ENCODE measurements around the gene STX17. TPM values are rescaled to one million over a fixed set of nuclear protein-coding genes. Genes with fewer than 3 reads are reported as not detected.
"Not testable (repeated sequence)": the region's sequence is repeated elsewhere in the genome, so short reads cannot be mapped to it uniquely, and the experiment has no call there.

The STX17 gene
- total RNA-seq, result 10 to 100 TPM; 24.3 to 43.1 (median 33.7) TPM

GRCh38 chr9:99906403-99907207 lies at the start of gene STX17:
TSS of gene STX17 (plus strand) at chr9:99906654. CDS start at chr9:99915240, 8,586 bp downstream.
- Histone ChIP-seq H3K9me3 (no peaks in the 10 kb centered on the region), H3K4me3 (peak within 1 kb of the TSS; percentile 62 to 92 (median 84)), H3K27ac (peak within 1 kb of the TSS; percentile 84 to 98 (median 98)), H3K36me3 (peaks cover 0 to 7% (median 0%) of the 10 kb centered on the region in 3 donors), H3K27me3 (no peaks in the 10 kb centered on the region), H3K4me1 (peaks cover 0 to 20% (median 5%) of the 10 kb centered on the region in 4 donors)
- DNase-seq (ENCODE audit: low spot score in 2 of 2), result peak; percentile 47 to 71
- TF ChIP-seq CTCF (IDR thresholded peaks at IDR 0.05) (no peak), POLR2A (IDR thresholded peaks at IDR 0.05) (peak; percentile 38 to 80), EP300 (IDR thresholded peaks at IDR 0.05) (peak in 1 of 2 donors; percentile 94)
- WGBS, 2 donors, result 0 to 1% methylated on average over 37 to 39 of the region's 76 CpGs

- not testable (repeated sequence) for H3K9me3 ChIP-seq; DNase-seq (ENCODE audit: low spot score in 2 of 2); H3K4me1 ChIP-seq; H3K36me3 ChIP-seq; H3K27me3 ChIP-seq; H3K4me3 ChIP-seq; H3K27ac ChIP-seq
- 94 to 95% methylated on average over 3 of the region's 3 CpGs for WGBS, 2 donors
Observed at GRCh38 chr9:99857576-99857975, 48.9 kb upstream of the STX17 start.

- Histone ChIP-seq H3K27ac (no peak overlapping the region), H3K9me3 (no peaks in the 10 kb centered on the region), H3K4me1 (no peaks in the 10 kb centered on the region), H3K36me3 (no peaks in the 10 kb centered on the region), H3K4me3 (no peak overlapping the region), H3K27me3 (no peaks in the 10 kb centered on the region)
- no peak for DNase-seq (ENCODE audit: low spot score in 2 of 2)
- TF ChIP-seq POLR2A (IDR thresholded peaks at IDR 0.05), result no peak
- WGBS, 2 donors, result 92 to 96% methylated on average over 3 of the region's 3 CpGs
Observed at GRCh38 chr9:99858087-99858486, 48.4 kb upstream of the STX17 start.

GRCh38 chr9:99859243-99859980 lies 47.0 kb upstream of the STX17 start:
- H3K9me3 ChIP-seq, result no peaks in the 10 kb centered on the region
- H3K27me3 ChIP-seq, result no peaks in the 10 kb centered on the region
- no peak overlapping the region for H3K27ac ChIP-seq
- no peak overlapping the region for H3K4me3 ChIP-seq
- no peak for DNase-seq (ENCODE audit: low spot score in 2 of 2)
- H3K4me1 ChIP-seq, result no peaks in the 10 kb centered on the region
- H3K36me3 ChIP-seq, result no peaks in the 10 kb centered on the region
- TF ChIP-seq EP300 (IDR thresholded peaks at IDR 0.05) (no peak), CTCF (IDR thresholded peaks at IDR 0.05) (no peak), POLR2A (IDR thresholded peaks at IDR 0.05) (no peak)
- WGBS, 2 donors, result 66 to 71% methylated on average over 5 of the region's 5 CpGs

- Histone ChIP-seq H3K4me3 (no peak overlapping the region), H3K9me3 (no peaks in the 10 kb centered on the region), H3K36me3 (no peaks in the 10 kb centered on the region), H3K27me3 (no peaks in the 10 kb centered on the region), H3K27ac (no peak overlapping the region), H3K4me1 (no peaks in the 10 kb centered on the region)
- no peak for DNase-seq (ENCODE audit: low spot score in 2 of 2)
- TF ChIP-seq EP300 (IDR thresholded peaks at IDR 0.05) (no peak), POLR2A (IDR thresholded peaks at IDR 0.05) (no peak), CTCF (IDR thresholded peaks at IDR 0.05) (no peak)
- 12 to 18% methylated on average over 1 of the region's 1 CpG for WGBS, 2 donors
Observed at GRCh38 chr9:99860266-99860665, 46.2 kb upstream of the STX17 start.

- WGBS, 2 donors, result 81 to 82% methylated on average over 2 of the region's 2 CpGs
- Histone ChIP-seq H3K27ac (no peak overlapping the region), H3K9me3 (no peaks in the 10 kb centered on the region), H3K4me3 (no peak overlapping the region), H3K4me1 (no peaks in the 10 kb centered on the region), H3K27me3 (no peaks in the 10 kb centered on the region), H3K36me3 (no peaks in the 10 kb centered on the region)
- DNase-seq (ENCODE audit: low spot score in 2 of 2), result no peak
- TF ChIP-seq EP300 (IDR thresholded peaks at IDR 0.05), result no peak
Observed at GRCh38 chr9:99863955-99864354, 42.5 kb upstream of the STX17 start.

Data from tibial nerve (tissue), 4 donors.